ENCODE data around the gene RPUSD2. TPM values are rescaled to one million over a fixed set of nuclear protein-coding genes. Genes with fewer than 3 reads are reported as not detected.
"Not testable (repeated sequence)": the region's sequence is repeated elsewhere in the genome, so short reads cannot be mapped to it uniquely, and the experiment has no call there.

The RPUSD2 gene
- total RNA-seq, 4 donors from 2014 or later = 4.3 to 11.4 (median 8.3) TPM

GRCh38 chr15:40564591-40565332 lies 4.3 kb upstream of the RPUSD2 start, which contains the start of gene CCDC32:
Gene CCDC32, minus strand, starts transcription at chr15:40565042. Its CDS starts 2,027 bp downstream, at chr15:40563015.
- peaks cover 0 to 36% (median 3%) of the 10 kb centered on the region in 4 donors for H3K4me1 ChIP-seq
- no peaks in the 10 kb centered on the region for H3K27me3 ChIP-seq
- DNase-seq (ENCODE audit: low spot score in 2 of 2) = peak; percentile 95
- peaks cover 0 to 26% (median 0%) of the 10 kb centered on the region in 3 donors for H3K36me3 ChIP-seq
- H3K9me3 ChIP-seq = no peaks in the 10 kb centered on the region
- H3K4me3 ChIP-seq = peak within 1 kb of the TSS; percentile 67 to 88 (median 76)
- H3K27ac ChIP-seq = peak within 1 kb of the TSS; percentile 92 to 98 (median 94)
- WGBS, 2 donors = 0% methylated on average over 22 to 34 of the region's 40 CpGs
- TF ChIP-seq CTCF (IDR thresholded peaks at IDR 0.05) = peak in 2 of 5 experiments; percentile 19 to 25
- TF ChIP-seq POLR2A (IDR thresholded peaks at IDR 0.05) = peak; percentile 43 to 80
- peak; percentile 59 to 92 for TF ChIP-seq EP300 (IDR thresholded peaks at IDR 0.05)

DNA sequence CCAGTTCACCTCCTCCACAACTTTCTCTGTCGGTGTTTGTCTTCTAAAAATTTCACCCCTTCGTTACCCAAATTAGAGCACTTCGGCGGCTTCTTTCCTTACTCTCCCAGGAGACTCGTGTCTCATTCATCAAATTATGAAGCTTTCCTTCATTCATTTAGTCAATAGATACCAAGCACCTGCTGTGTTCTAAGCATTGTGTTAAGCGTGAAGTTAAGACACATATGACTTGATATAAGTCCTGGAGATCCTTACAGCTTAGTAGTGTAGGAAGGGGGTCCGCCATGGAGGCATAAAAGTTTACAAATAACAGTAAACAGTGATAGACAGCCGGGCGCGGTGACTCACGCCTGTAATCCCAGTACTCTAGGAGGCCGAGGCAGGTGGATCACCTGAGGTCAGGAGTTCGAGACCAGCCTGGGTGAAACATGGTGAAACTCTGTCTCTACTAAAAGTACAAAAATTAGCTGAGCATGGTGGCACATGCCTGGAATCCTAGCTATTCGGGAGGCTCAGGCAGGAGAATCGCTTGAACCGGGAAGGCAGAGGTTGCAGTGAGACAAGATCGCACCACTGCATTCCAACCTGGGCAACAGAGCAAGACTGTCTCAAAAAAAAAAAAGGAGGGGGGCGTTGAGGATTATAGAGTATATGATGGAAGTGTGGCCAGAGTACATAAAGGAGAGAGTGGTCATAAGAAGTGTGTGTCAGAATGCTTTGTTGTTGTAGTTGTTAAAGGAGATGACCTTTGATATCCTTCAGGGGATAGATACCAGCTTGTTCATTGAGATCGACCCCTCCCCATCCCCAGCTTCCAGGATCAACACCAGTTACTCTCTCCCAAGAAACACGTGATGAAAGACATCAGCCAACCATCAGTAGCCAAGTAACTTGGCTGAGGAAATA lies 3.5 kb upstream of the RPUSD2 start:
- Histone ChIP-seq H3K27me3 (no peaks in the 10 kb centered on the region), H3K9me3 (no peaks in the 10 kb centered on the region), H3K36me3 (peaks cover 0 to 21% (median 0%) of the 10 kb centered on the region in 3 donors), H3K27ac (peak overlapping the region; percentile 92 to 98 (median 94)), H3K4me3 (peak overlapping the region; percentile 30 to 88 (median 76)), H3K4me1 (peaks cover 0 to 43% (median 7%) of the 10 kb centered on the region in 4 donors)
- TF ChIP-seq POLR2A (IDR thresholded peaks at IDR 0.05) = no peak
- TF ChIP-seq EP300 (IDR thresholded peaks at IDR 0.05) = no peak
- TF ChIP-seq CTCF (IDR thresholded peaks at IDR 0.05) = no peak
- WGBS, 2 donors = 46 to 53% methylated on average over 18 to 20 of the region's 20 CpGs
- no peak for DNase-seq (ENCODE audit: low spot score in 2 of 2)

DNA sequence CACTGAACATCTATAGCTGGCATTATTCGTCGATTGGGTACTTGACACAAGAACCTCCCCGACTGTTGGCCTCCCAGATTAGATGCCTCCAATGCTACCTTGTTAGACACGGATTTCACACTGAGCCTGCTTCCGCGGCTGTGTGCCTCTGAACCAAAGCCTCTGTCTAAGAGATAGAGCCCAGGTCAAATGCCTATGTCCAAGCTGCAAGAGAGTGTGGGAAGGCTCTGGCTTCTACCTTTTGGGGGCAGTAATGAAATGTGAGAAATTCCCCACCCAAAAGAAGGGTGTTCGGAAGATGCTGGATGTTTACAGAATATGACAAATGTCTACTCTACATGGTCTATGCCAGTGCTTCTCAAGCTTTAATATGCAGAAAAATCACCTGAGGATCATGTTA lies 2.0 kb upstream of the RPUSD2 start:
- Histone ChIP-seq H3K36me3 (peaks cover 0 to 14% (median 6%) of the 10 kb centered on the region in 3 donors), H3K4me1 (peaks cover 0 to 50% (median 8%) of the 10 kb centered on the region in 4 donors), H3K27ac (no peak overlapping the region), H3K9me3 (no peaks in the 10 kb centered on the region), H3K4me3 (no peak overlapping the region), H3K27me3 (no peaks in the 10 kb centered on the region)
- TF ChIP-seq EP300 (IDR thresholded peaks at IDR 0.05) (no peak), CTCF (IDR thresholded peaks at IDR 0.05) (no peak), POLR2A (IDR thresholded peaks at IDR 0.05) (no peak)
- 34 to 40% methylated on average over 7 of the region's 7 CpGs for WGBS, 2 donors
- DNase-seq (ENCODE audit: low spot score in 2 of 2) = no peak

GRCh38 chr15:40575113-40575512 lies 6.0 kb downstream of the RPUSD2 start:
- Histone ChIP-seq H3K27ac (no peak overlapping the region), H3K9me3 (no peaks in the 10 kb centered on the region), H3K36me3 (peaks cover 0 to 37% (median 11%) of the 10 kb centered on the region in 3 donors), H3K27me3 (no peaks in the 10 kb centered on the region), H3K4me3 (no peak overlapping the region), H3K4me1 (peaks cover 0 to 14% (median 3%) of the 10 kb centered on the region in 4 donors)
- TF ChIP-seq POLR2A (IDR thresholded peaks at IDR 0.05) (no peak), CTCF (IDR thresholded peaks at IDR 0.05) (no peak)
- no peak for DNase-seq (ENCODE audit: low spot score in 2 of 2)

DNA sequence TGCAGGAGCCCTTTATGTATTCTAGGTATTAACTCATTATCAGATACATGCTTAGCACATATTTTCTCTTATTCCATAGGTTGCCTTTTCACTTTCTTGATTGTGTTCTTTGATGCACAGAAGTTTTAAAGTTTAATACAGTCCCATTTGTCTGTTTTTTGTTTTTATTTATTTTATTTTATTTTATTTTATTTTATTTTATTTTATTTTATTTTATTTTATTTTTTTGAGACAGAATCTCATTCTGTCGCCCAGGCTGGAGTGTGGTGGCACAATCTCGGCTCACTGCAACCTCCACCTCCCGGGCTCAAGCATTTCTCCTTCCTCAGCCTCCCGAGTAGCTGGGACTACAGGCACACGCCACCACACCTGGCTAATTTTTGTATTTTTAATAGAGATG lies 7.8 kb downstream of the RPUSD2 start:
- H3K27me3 ChIP-seq; H3K9me3 ChIP-seq; DNase-seq (ENCODE audit: low spot score in 2 of 2); H3K27ac ChIP-seq; H3K4me1 ChIP-seq; H3K4me3 ChIP-seq: not testable (repeated sequence)
- 94 to 97% methylated on average over 5 of the region's 5 CpGs for WGBS, 2 donors
- H3K36me3 ChIP-seq = peaks cover 0 to 30% (median 5%) of the 10 kb centered on the region in 3 donors
